ENCODE results near the gene PCYT2. TPM values are rescaled to one million over a fixed set of nuclear protein-coding genes. Genes with fewer than 3 reads are reported as not detected.

Gene PCYT2
- total and polyA plus RNA-seq, 9 of the 15 experiments (the other 6 are each of a cell fraction or from before 2014, with no cell fraction given), result 0.92 to 134 (median 82.5) TPM

DNA sequence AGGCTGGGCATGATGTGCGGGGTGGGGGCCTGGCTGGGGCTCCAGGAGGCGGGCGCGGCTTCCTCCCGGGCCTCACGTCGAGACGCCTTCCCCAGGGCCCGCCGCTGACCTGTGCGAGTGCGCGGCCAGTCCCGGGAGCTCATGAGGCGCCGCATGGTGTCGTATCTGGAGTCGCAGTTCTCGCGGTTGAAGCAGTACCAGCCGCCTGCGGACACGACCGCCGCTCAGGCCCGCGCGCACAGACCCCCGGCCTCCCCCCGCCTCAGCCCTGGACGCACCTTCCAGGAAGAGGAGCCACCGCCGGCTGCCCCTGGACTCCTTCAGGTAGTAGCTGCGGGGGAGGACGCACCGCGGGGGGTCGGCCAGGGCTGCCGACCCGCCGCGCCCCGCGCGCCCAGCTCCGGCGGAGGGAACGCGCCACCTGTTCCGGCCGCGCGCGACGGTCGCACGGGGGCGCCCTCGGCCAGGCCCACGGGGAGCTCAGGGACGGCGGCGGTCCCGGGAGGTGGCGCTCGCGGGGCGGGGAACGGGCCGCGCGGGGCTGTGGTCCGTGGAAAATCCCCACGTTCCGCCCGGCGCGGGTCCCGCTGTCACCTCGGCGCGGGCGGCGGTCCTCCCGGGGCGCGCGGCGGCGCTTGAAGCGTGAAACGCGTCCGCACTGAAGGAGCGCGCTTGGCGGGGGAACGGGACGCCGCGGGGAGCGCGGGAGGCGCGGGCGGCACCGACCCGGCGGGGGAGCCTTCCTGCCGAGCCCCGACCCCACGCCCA, 48.3 kb upstream of the PCYT2 start (continued):
- no peak for TF ChIP-seq TRIM25 (IDR thresholded peaks at IDR 0.05; ENCODE audit: borderline replicate concordance)
- TF ChIP-seq RUNX1 (IDR thresholded peaks at IDR 0.05; ENCODE audit: low read depth), result no peak
- TF ChIP-seq POLR2AphosphoS2 (IDR thresholded peaks at IDR 0.05; ENCODE audit: low read length), result no peak
- no peak for TF ChIP-seq ZC3H8 (IDR thresholded peaks at IDR 0.05)
- TF ChIP-seq ZNF174 (CRISPR knock-in tag; IDR thresholded peaks at IDR 0.05), result no peak
- TF ChIP-seq KDM4B (IDR thresholded peaks at IDR 0.05; ENCODE audit: borderline replicate concordance in 2 of 2, low read depth in 1 of 2), result no peak
- no peak for TF ChIP-seq THRAP3 (IDR thresholded peaks at IDR 0.05; ENCODE audit: borderline replicate concordance)
- no peak for TF ChIP-seq CCAR2 (IDR thresholded peaks at IDR 0.05; ENCODE audit: low read depth, low read length)
- TF ChIP-seq RREB1 (CRISPR knock-in tag; IDR thresholded peaks at IDR 0.05), result no peak
- no peak for TF ChIP-seq ELK3 (CRISPR knock-in tag; IDR thresholded peaks at IDR 0.05)
- no peak for TF ChIP-seq ZSCAN32 (CRISPR knock-in tag; IDR thresholded peaks at IDR 0.05)
- TF ChIP-seq TBL1XR1 (IDR thresholded peaks at IDR 0.05; ENCODE audit: low read length in 2 of 2), result no peak
- no peak for TF ChIP-seq HINFP (tag; conservative IDR thresholded peaks at IDR 0.05; ENCODE audit: low read depth)
- TF ChIP-seq ZNF24 (IDR thresholded peaks at IDR 0.05), result peak; percentile 65; the same call in 1 of the 2 replicates
- TF ChIP-seq KLF16 (IDR thresholded peaks at IDR 0.05), result no peak
- no peak for TF ChIP-seq ETV6 (IDR thresholded peaks at IDR 0.05; ENCODE audit: borderline replicate concordance in 1 of 2, low read depth in 2 of 2, low read length in 1 of 2)
- TF ChIP-seq ETV6 (CRISPR knock-in tag; IDR thresholded peaks at IDR 0.05; ENCODE audit: borderline replicate concordance), result no peak
- TF ChIP-seq POLR2G (IDR thresholded peaks at IDR 0.05; ENCODE audit: low read depth, low read length), result peak; percentile 83
- TF ChIP-seq ETV5 (CRISPR knock-in tag; IDR thresholded peaks at IDR 0.05; ENCODE audit: low read depth), result no peak
